ENCODE measurements around the gene NDUFAF4. TPM values are rescaled to one million over a fixed set of nuclear protein-coding genes. Genes with fewer than 3 reads are reported as not detected.
"Not testable (repeated sequence)": the region's sequence is repeated elsewhere in the genome, so short reads cannot be mapped to it uniquely, and the experiment has no call there.

The NDUFAF4 gene
- total and polyA plus RNA-seq, 10 of the 15 experiments (the other 5 are each of a cell fraction or from before 2014, with no cell fraction given) = 26.9 to 188 (median 76.9) TPM

DNA sequence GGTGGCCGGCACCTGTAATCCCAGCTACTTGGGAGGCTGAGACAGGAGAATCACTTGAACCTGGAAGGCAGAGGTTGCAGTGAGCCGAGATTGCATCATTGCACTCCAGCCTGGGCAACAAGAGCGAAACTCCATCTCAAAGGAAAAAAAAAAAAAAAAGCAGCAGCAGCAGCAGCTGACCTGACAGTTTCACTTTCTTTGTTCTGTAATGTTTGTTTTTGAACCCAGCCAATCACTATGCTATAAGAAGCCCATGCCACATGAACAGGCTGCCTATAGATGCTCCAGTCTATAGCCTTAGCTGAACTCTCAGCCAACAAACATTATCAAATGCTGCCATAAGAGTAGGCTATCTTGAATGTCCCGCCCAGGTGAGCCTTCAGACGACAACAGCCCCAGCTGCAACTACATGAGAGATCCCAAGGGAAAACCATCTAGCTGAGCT lies 12.5 kb downstream of the NDUFAF4 start:
- SMC1A ChIA-PET (ENCODE audit: uncharacterized antibody, unreplicated experiment) = interaction anchor here (0.6 to 2.8 kb wide), 11 partner anchors 14 to 435 kb away, joined by 3 to 7 read pairs (median 3); no protein-coding TSS in a partner anchor
- WGBS (ENCODE audit: insufficient coverage, insufficient replicate concordance, low lambda C conversion rate, missing lambda C conversion rate) = 33% methylated on average over 3 of the region's 5 CpGs
- H3K4me1 ChIP-seq (ENCODE audit: control insufficient read depth, insufficient read depth, low read length); H3K9ac ChIP-seq (ENCODE audit: control insufficient read depth, insufficient read depth, low read length); H3K9me3 ChIP-seq (replicated peaks; ENCODE audit: control insufficient read depth, insufficient read depth, low read length); intact Hi-C loops (cut with micrococcal nuclease; ENCODE audit: unreplicated experiment); DNase-seq (ENCODE audit: low read depth, low spot score); H3K27ac ChIP-seq (ENCODE audit: control insufficient read depth, insufficient read depth); in situ Hi-C loops (cut with MboI); H3K79me2 ChIP-seq (ENCODE audit: control insufficient read depth, insufficient read depth, low read length); H3K27me3 ChIP-seq (replicated peaks in 1 of 2; ENCODE audit: control insufficient read depth in 2 of 2, insufficient read depth in 2 of 2, low read length in 1 of 2); H3K36me3 ChIP-seq (ENCODE audit: control insufficient read depth in 2 of 2, insufficient read depth in 2 of 2, low read length in 1 of 2); BruUV-seq (replicated peaks); H4K20me1 ChIP-seq (ENCODE audit: control insufficient read depth, insufficient read depth); FAIRE-seq: not testable (repeated sequence)
- CTCF ChIA-PET = interaction anchor here (0.8 to 2.4 kb wide), 3 partner anchors 9 to 13 kb away, joined by 4 to 9 read pairs (median 5); partner anchors contain the start of gene NDUFAF4
- POLR2A ChIA-PET = interaction anchor here (0.6 kb wide), 1 partner anchor 60 kb away, joined by 5 read pairs; no protein-coding TSS in a partner anchor
- H2AFZ ChIP-seq (ENCODE audit: control insufficient read depth, low read depth, low read length) = peak overlapping the region; percentile 89
- peak; percentile 95 for ATAC-seq
- RAD21 ChIA-PET (ENCODE audit: unreplicated experiment) = interaction anchor here (0.7 to 1.7 kb wide), 8 partner anchors 11 to 341 kb away, joined by 3 to 6 read pairs (median 4); no protein-coding TSS in a partner anchor
- H3K4me3 ChIP-seq = peak overlapping the region; percentile 30; the same call in 1 of the 2 replicates
- TF ChIP-seq RAD51 (IDR thresholded peaks at IDR 0.05) = 0 out of 2 replicates have a peak, but pooled peaks have one; percentile 35
- TF ChIP-seq ZNF384 (IDR thresholded peaks at IDR 0.05; ENCODE audit: borderline replicate concordance, low read depth, low read length) = peak; percentile 69
- TF ChIP-seq ATF7 (IDR thresholded peaks at IDR 0.05; ENCODE audit: low read depth) = 0 out of 2 replicates have a peak, but pooled peaks have one; percentile 44
- 0 out of 2 replicates have a peak, but pooled peaks have one; percentile 35 for TF ChIP-seq NFYB (IDR thresholded peaks at IDR 0.05; ENCODE audit: insufficient read depth, low read depth, low read length)
- peak in 1 of 2 experiments; percentile 12; a peak in 1 of 4 replicates for TF ChIP-seq BHLHE40 (IDR thresholded peaks at IDR 0.05; ENCODE audit: borderline replicate concordance in 1 of 2, low read depth in 2 of 2, low read length in 1 of 2)
- peak overlapping the region; percentile 68; the same call in 1 of the 2 replicates for H3K4me2 ChIP-seq (ENCODE audit: control insufficient read depth, insufficient read depth)

DNA sequence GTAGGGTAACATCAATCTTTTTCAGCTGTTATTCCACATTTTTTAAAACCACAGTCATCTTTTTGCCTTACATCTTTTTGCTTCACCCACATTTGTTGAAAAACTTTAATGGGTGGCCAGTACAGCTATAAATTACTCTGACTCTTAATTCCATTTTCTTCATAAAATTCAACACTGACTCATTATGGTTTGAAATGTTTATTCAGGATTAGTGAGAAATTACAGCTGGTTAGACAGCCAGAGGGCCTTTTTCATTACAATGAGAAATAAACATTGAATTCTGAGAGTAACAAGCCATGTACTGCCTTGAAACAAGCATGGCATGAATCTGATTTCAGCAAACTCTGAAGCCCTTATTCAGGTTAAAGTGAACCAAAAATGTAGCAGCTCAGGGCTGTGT lies 19.5 kb downstream of the NDUFAF4 start:
- no peaks in the 10 kb centered on the region for H3K9me3 ChIP-seq (replicated peaks; ENCODE audit: control insufficient read depth, insufficient read depth, low read length)
- no peak overlapping the region for H2AFZ ChIP-seq (ENCODE audit: control insufficient read depth, low read depth, low read length)
- H3K4me2 ChIP-seq (ENCODE audit: control insufficient read depth, insufficient read depth) = no peak overlapping the region
- intact Hi-C loops (cut with micrococcal nuclease; ENCODE audit: unreplicated experiment) (no loop called here), in situ Hi-C loops (cut with MboI) (no loop called here)
- POLR2A ChIA-PET = no interaction called here
- H3K9ac ChIP-seq (ENCODE audit: control insufficient read depth, insufficient read depth, low read length) = no peak overlapping the region
- DNase-seq (ENCODE audit: low read depth, low spot score) (no peak), FAIRE-seq (no peak), ATAC-seq (no peak)
- SMC1A ChIA-PET (ENCODE audit: uncharacterized antibody, unreplicated experiment) = interaction anchor here (0.9 to 1.6 kb wide), 3 partner anchors 8 to 182 kb away, joined by 3 read pairs; no protein-coding TSS in a partner anchor
- RAD21 ChIA-PET (ENCODE audit: unreplicated experiment) = interaction anchor here (0.7 kb wide), 1 partner anchor 300 kb away, joined by 3 read pairs; no protein-coding TSS in a partner anchor
- CTCF ChIA-PET = interaction anchor here (1.1 to 1.5 kb wide), 2 partner anchors 11 to 38 kb away, joined by 3 to 5 read pairs; no protein-coding TSS in a partner anchor
- H3K27me3 ChIP-seq (replicated peaks in 1 of 2; ENCODE audit: control insufficient read depth in 2 of 2, insufficient read depth in 2 of 2, low read length in 1 of 2) = no peaks in the 10 kb centered on the region
- TF ChIP-seq, protein P1, sequence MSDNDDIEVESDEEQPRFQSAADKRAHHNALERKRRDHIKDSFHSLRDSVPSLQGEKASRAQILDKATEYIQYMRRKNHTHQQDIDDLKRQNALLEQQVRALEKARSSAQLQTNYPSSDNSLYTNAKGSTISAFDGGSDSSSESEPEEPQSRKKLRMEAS (IDR thresholded peaks at IDR 0.05; ENCODE audit: low read depth, low read length) = no peak
- no peaks in the 10 kb centered on the region for H3K4me1 ChIP-seq (ENCODE audit: control insufficient read depth, insufficient read depth, low read length)
- no TSS peak for BruUV-seq (replicated peaks)
- no peaks in the 10 kb centered on the region for H4K20me1 ChIP-seq (ENCODE audit: control insufficient read depth, insufficient read depth)
- H3K4me3 ChIP-seq = no peak overlapping the region
- no peaks in the 10 kb centered on the region for H3K79me2 ChIP-seq (ENCODE audit: control insufficient read depth, insufficient read depth, low read length)
- no peak overlapping the region for H3K27ac ChIP-seq (ENCODE audit: control insufficient read depth, insufficient read depth)
- H3K36me3 ChIP-seq (ENCODE audit: control insufficient read depth in 2 of 2, insufficient read depth in 2 of 2, low read length in 1 of 2) = no peaks in the 10 kb centered on the region

Data from GM12878 (cell line).